Right cardiac atrium (tissue), 5 donors: ENCODE measurements around the gene UNC93B1. TPM values are rescaled to one million over a fixed set of nuclear protein-coding genes. Genes with fewer than 3 reads are reported as not detected.

Experiments used
- ATAC-seq, 2 donors: fragments of 200-7000 bp; cut with Tn5 transposase; one replicate each; pipeline versions ENCODE4 v1.8.0 to v1.9.1; 2020; ENCODE audit warnings: moderate library complexity in 2 of 2, mild to moderate bottlenecking in 1 of 2
- DNase-seq, 3 donors: peaks; one replicate each; pipeline ENCODE4 v3.0.0-alpha.2; 2020
- H3K27ac ChIP-seq: one replicate; pipeline ENCODE4 v1.5.1; 2013; ENCODE audit warnings: mild to moderate bottlenecking, low read length, control low read depth, moderate library complexity
- H3K27me3 ChIP-seq: one replicate; pipeline ENCODE4 v1.6.1; 2013; ENCODE audit not compliant: control insufficient read depth, insufficient read depth
- H3K4me1 ChIP-seq: one replicate; pipeline ENCODE4 v1.6.1; 2013; ENCODE audit warnings: low read length; ENCODE audit not compliant: control insufficient read depth, insufficient read depth
- H3K4me3 ChIP-seq: one replicate; pipeline ENCODE4 v1.5.1; 2013; ENCODE audit warnings: low read length, control low read depth
- H3K9me3 ChIP-seq: one replicate; pipeline ENCODE4 v1.6.1; 2013; ENCODE audit warnings: low read length; ENCODE audit not compliant: control insufficient read depth
- WGBS: extraction: QIAGEN DNeasy Blood & Tissue Kit; methylation state at CpG from one replicate; pipeline ENCODE4 v1.1.7; 2013; 5-methylcytosine and 5-hydroxymethylcytosine counted together
- intact Hi-C, 4 donors: fragments of 100-400 bp; cut with DNase I; formaldehyde crosslinking; loops; one replicate each; pipeline versions ENCODE4 v1.11.0 to v1.14.0; 2022 to 2023
- polyA plus RNA-seq: library from polyadenylated mRNA; stranded (reverse); fragments of 200-250 nt; gene quantifications from one replicate; pipeline ENCODE4 v1.2.3, GENCODE V29; 2013
- total RNA-seq, 4 donors: library from RNA; stranded (reverse); fragmentation: NEBNext Ultra II Directional; extraction: Animal tissue kit (Norgen Biotek cat#: 25700); gene quantifications; one replicate each; pipeline ENCODE4 v1.2.1, GENCODE V29; 2021
- donor health status: healthy with polysubstance abuse.
- donor health status: DM: no; HTN: yes; CAD: no.
- donor health status: DM: no; HTN: no; CAD: no.
- donor health status: DM: no; HTN: yes; CAD: no; lungs with severe emphysema.
- donor health status: DM: yes; HTN: yes; CAD: no.

Gene UNC93B1
- total and polyA plus RNA-seq, 5 donors = 6.9 to 13.2 (median 11.5) TPM

DNA sequence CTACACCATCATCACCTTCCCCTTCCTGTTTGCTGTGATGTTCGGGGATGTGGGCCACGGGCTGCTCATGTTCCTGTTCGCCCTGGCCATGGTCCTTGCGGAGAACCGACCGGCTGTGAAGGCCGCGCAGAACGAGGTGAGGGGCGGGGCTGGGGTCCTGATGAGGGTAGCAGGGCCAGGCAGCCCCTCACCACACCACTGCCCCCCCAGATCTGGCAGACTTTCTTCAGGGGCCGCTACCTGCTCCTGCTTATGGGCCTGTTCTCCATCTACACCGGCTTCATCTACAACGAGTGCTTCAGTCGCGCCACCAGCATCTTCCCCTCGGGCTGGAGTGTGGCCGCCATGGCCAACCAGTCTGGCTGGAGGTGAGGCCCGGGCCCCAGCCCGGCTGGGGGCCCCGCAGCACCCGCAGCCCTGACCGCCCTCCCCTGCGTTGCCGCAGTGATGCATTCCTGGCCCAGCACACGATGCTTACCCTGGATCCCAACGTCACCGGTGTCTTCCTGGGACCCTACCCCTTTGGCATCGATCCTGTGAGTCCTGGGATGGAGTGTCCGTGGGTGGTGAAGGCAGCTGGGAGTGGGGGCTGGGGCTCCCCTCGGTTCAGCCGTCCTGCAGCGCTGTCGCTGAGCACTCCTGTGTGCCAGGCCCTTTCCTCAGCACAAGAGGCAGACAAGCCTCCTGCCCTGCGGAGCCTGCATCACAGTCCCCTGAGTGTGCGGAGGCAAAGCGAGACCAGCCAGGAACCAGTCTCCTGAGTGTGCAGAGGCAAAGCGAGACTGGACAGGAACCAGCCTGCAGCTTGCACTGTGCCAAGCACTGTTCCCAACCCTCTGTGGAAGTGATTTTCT is 43.8 kb upstream of the UNC93B1 start:
- H3K27me3 ChIP-seq = no peaks in the 10 kb centered on the region
- intact Hi-C loops = no loop called here
- no peak for ATAC-seq
- 85% methylated on average over 37 of the region's 37 CpGs for WGBS
- no peaks in the 10 kb centered on the region for H3K4me1 ChIP-seq
- peak in 2 of 3 donors; percentile 56 to 59 for DNase-seq
- H3K27ac ChIP-seq = no peak overlapping the region
- no peak overlapping the region for H3K4me3 ChIP-seq
- no peaks in the 10 kb centered on the region for H3K9me3 ChIP-seq

GRCh38 chr11:68044898-68045351 is 41.0 kb upstream of the UNC93B1 start:
- ATAC-seq (no peak), DNase-seq (peak in 1 of 3 donors; percentile 35)
- Histone ChIP-seq H3K4me1 (no peaks in the 10 kb centered on the region), H3K27ac (no peak overlapping the region), H3K4me3 (no peak overlapping the region), H3K27me3 (no peaks in the 10 kb centered on the region), H3K9me3 (no peaks in the 10 kb centered on the region)
- intact Hi-C loops = no loop called here
- WGBS = 95% methylated on average over 18 of the region's 18 CpGs

DNA sequence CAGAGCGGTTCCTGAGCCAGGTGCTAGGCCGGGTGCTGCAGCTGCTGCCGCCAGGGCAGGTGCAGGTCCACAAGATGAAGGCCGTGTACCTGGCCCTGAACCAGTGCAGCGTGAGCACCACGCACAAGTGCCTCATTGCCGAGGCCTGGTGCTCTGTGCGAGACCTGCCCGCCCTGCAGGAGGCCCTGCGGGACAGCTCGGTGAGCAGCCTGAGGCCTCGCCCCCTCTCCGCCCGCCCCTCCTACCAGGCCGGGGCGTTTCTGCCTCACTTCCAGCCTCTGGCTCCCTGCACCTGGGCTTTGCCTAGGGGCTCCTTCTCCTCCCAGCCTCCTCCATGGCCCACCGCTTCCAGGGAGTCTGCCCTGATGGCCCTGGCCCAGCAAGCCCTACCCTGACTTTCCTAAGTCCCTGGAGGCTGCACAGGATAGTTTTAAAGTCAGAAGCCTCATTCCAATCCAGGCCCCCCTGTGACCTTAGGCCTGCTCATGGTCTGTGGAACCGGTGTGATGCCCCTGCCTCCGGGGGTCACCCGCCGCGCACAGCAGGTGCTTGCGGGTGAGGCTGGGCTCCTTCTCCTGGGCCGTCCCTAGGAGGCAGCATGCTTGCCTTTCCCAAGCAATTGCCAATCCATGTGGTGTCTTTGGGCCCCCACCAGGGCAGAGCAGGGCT is 40.4 kb upstream of the UNC93B1 start:
- H3K4me1 ChIP-seq = no peaks in the 10 kb centered on the region
- H3K27me3 ChIP-seq = no peaks in the 10 kb centered on the region
- ATAC-seq = no peak
- intact Hi-C loops = no loop called here
- no peak overlapping the region for H3K4me3 ChIP-seq
- DNase-seq = peak in 2 of 3 donors; percentile 9 to 46
- H3K9me3 ChIP-seq = no peaks in the 10 kb centered on the region
- H3K27ac ChIP-seq = no peak overlapping the region
- WGBS = 90% methylated on average over 24 of the region's 24 CpGs

DNA sequence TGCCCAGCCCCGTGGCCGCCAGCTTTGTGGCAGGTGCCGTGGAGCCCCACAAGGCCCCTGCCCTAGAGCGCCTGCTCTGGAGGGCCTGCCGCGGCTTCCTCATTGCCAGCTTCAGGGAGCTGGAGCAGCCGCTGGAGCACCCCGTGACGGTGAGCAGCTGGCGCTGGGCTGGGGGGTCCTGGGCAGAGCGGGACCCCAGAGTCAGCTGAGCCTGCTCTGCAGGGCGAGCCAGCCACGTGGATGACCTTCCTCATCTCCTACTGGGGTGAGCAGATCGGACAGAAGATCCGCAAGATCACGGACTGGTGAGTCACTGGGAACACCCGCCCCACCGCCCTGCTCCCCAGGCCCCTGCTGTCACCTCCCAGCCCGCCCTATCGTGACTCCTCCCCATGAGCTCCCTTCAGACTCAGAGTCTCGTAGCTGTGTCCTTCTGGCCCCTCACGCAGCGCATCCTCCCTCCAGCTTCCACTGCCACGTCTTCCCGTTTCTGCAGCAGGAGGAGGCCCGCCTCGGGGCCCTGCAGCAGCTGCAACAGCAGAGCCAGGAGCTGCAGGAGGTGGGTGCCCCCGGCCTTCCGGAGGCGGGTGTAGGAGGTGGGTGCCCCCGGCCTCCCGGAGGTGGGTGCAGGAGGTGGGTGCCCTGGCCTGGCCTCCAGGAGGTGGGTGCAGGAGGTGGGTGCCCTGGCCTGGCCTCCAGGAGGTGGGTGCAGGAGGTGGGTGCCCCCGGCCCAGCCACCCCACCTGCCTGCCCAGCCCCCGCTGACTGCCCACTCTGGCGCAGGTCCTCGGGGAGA is 39.6 kb upstream of the UNC93B1 start:
- intact Hi-C loops = no loop called here
- Histone ChIP-seq H3K4me1 (no peaks in the 10 kb centered on the region), H3K9me3 (no peaks in the 10 kb centered on the region), H3K4me3 (no peak overlapping the region), H3K27ac (no peak overlapping the region), H3K27me3 (no peaks in the 10 kb centered on the region)
- ATAC-seq = no peak
- 85% methylated on average over 36 of the region's 36 CpGs for WGBS
- peak in 2 of 3 donors; percentile 13 to 37 for DNase-seq

DNA sequence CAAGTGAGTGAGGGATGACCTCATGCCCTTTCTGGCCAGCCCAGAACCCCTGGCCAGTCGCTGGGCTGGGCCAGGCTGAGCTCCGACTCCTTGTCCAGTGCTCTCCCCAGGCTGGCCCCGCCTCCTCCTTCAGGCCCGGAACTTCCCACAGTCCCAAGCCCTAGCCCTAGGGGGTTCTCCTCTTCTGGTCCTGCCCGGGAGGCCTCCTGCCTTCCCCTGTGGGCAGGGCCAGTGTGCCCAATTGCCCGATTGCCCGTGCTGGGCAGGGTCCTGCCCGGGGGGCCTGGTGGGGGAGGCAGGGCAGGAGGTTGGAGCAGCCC is 39.1 kb upstream of the UNC93B1 start:
- WGBS = 82% methylated on average over 8 of the region's 8 CpGs
- peaks cover 6% of the 10 kb centered on the region for H3K4me1 ChIP-seq
- no peaks in the 10 kb centered on the region for H3K27me3 ChIP-seq
- no peaks in the 10 kb centered on the region for H3K9me3 ChIP-seq
- no peak for ATAC-seq
- no peak overlapping the region for H3K4me3 ChIP-seq
- intact Hi-C loops = no loop called here
- no peak overlapping the region for H3K27ac ChIP-seq
- peak in 1 of 3 donors; percentile 10 for DNase-seq

GRCh38 chr11:68042219-68043028 is 38.5 kb upstream of the UNC93B1 start:
- Histone ChIP-seq H3K27ac (no peak overlapping the region), H3K9me3 (no peaks in the 10 kb centered on the region), H3K27me3 (no peaks in the 10 kb centered on the region), H3K4me3 (no peak overlapping the region), H3K4me1 (peaks cover 10% of the 10 kb centered on the region)
- 92% methylated on average over 27 of the region's 27 CpGs for WGBS
- DNase-seq (peak in 2 of 3 donors; percentile 18 to 61), ATAC-seq (no peak)
- intact Hi-C loops = no loop called here

GRCh38 chr11:68041617-68042218 is 37.8 kb upstream of the UNC93B1 start:
- Histone ChIP-seq H3K4me1 (peaks cover 11% of the 10 kb centered on the region), H3K27ac (no peak overlapping the region), H3K9me3 (no peaks in the 10 kb centered on the region), H3K4me3 (no peak overlapping the region), H3K27me3 (no peaks in the 10 kb centered on the region)
- DNase-seq (peak in 1 of 3 donors; percentile 38), ATAC-seq (no peak)
- 86% methylated on average over 12 of the region's 12 CpGs for WGBS
- intact Hi-C loops = no loop called here

- ATAC-seq (no peak), DNase-seq (peak; percentile 31 to 64 (median 58))
- intact Hi-C loops = no loop called here
- peak overlapping the region; percentile 14 for H3K27ac ChIP-seq
- peak overlapping the region; percentile 73 for H3K4me3 ChIP-seq
- no peaks in the 10 kb centered on the region for H3K27me3 ChIP-seq
- H3K9me3 ChIP-seq = no peaks in the 10 kb centered on the region
- 81% methylated on average over 23 of the region's 23 CpGs for WGBS
- H3K4me1 ChIP-seq = peaks cover 11% of the 10 kb centered on the region
Observed at GRCh38 chr11:68040957-68041591, 37.2 kb upstream of the UNC93B1 start.

- Histone ChIP-seq H3K27me3 (no peaks in the 10 kb centered on the region), H3K27ac (peak overlapping the region; percentile 83), H3K4me3 (peak overlapping the region; percentile 73), H3K4me1 (peaks cover 11% of the 10 kb centered on the region), H3K9me3 (no peaks in the 10 kb centered on the region)
- ATAC-seq (peak; percentile 16 to 49), DNase-seq (peak; percentile 73 to 88 (median 87))
- 23% methylated on average over 22 of the region's 22 CpGs for WGBS
- intact Hi-C loops = no loop called here
Observed at GRCh38 chr11:68040101-68040956, 36.4 kb upstream of the UNC93B1 start.
